HPDE6-E6E7 (cell line): ENCODE data around the gene ERCC6L2.

ENCODE experiments used
- DNase-seq: peaks from one replicate; pipeline ENCODE4 v3.0.0; 2011; ENCODE audit warnings: missing footprints; ENCODE audit errors: extremely low spot score

The ERCC6L2 gene

DNA sequence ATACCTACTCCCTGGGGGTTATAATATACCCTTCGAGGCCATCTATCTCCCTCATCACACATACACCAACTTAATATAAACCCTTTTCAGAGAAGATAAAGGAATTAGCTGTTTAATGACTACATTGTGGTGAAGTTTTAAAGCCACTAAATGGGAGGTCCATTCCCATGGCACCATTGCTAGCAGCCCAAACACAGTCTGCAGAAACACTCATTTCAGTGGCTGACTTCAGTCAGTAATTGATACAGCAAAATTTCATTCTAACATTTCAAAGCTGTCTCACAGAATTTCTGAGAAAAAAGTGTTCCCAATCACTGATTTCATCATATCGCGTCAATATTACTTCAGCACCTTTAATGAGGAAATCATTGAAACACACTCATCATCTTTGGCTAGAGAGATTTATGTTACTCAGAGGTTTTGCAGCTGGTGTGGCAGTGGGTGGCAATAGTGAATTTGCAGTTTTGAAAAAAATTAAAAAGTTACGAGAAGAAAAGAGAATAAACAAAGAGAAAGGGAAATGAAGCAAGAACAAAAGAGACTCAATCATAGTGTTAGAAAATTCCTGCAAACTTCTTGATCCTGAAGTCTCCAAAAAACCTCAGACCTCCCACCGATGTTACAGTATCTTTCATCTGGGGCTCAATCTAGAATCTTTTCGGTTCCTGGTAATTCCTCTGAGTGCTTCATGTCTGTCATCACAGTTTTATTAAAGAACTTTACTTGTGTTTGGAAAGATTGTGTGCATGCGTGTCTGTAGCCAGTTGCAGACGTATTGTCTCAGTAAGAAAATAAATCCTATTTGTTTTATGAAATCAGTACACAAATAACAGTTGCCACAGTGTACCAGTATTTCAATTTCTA is 105.0 kb downstream of the ERCC6L2 start:
- no peak for DNase-seq

DNA sequence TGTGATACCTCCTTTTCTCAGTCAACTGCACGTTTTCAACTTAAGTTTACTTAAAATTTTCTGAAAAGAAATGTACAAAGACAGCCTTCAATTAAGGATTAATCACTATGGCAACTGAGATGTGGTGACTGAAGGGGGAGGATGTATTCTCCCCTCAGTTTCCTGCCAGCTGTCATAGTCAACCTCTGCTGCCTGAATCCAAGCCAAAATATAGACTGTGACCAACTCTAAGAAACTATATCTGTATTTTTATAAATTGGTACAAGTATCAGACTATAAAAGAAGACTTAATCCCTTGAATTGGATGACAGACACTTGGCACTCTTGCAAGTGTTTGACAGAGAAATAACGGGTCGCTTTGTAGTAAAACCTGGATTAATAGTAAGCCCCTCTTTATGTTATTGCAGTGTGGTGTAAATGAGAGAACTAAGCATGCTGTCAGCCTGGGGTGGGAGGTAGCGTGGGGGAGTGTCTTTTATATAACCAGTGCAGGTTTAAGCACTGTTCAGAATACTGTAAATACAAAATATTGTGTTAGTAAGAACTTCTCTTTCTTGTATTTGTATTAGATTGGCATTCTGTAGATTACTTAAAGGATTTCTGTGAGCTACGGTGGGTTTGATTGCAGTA is 106.4 kb downstream of the ERCC6L2 start:
- no peak for DNase-seq

DNA sequence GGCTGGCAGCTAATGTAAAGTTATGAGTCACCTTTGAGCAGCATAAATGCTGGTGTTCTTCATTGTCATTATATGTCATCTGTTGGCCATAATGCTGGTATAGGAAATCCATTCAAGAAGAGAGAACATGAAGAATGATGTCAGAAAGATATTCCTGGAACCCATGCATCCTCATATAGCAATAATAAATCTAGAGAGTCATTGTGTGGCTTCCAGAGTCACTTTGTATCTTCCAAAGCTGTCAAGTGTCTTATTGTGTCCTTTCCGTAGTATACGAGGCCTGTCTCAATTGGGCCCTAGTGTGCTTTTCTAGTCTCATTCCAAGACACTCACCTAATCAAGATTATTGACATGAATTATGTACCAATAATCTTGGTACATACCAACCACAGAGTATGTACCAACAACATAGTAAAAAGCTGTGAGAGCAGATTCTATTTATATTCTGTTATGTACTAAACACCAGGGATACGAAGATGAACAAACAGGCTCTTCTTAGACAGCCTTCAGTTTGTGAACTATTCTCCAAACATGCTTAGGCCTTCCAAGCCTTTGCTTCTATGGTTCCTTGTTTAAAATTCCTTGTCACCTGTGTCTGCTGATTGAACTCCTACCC is 110.1 kb downstream of the ERCC6L2 start:
- no peak for DNase-seq

DNA sequence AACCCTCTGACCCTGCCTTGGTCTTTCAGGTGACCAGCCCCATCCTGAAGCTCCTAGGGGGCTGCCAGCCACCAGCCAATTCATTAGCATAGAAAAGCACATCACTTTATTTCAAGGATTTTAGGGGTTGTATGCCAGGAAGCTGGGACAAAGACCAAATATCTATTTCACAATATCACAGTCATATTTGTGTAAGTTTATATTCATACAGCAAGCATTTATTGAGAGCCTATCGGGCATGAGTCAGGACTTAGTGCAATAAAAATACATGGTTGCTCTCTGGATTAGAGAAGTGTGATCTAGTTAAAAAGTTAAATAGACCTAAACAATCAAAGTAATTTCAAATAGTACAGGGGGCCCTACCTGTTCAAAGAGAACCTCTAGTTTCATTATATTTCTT is 113.8 kb downstream of the ERCC6L2 start:
- no peak for DNase-seq

DNA sequence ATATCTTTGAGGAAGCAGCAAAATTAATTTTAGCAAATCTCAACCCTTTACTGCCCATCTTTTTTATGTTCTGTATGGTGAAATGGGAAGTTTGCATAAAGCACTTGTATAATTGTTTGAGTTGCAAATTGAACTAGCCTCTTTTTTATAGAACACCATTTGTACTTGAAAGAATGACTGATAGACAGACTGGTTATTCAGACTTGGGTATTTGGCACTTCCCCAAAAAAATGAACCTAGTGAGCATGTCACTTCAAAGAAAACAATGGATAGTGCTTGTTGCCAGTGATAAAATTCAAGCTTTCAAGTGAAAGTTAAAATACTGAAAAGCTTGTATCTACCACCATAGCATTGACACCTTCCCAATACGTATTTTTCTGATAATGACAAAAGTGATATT is 115.8 kb downstream of the ERCC6L2 start:
- no peak for DNase-seq

DNA sequence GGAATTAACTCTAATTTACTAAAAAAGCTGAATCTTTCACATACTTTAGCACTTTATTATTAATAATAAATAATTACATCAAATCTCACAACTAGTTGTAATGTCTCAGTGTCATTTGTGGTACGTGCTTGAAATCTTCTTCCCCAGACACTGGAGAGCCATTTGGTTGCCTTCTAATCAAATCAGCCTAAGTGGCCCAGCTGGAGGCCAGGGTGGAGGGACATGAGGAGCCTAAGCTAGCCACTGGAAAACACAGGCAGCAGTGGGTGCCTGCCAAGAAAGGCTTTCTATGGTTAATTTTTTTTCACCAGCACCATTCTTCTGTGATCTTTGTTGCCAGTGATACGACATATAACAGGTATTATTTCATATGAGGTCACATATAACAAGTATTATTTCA is 117.0 kb downstream of the ERCC6L2 start:
- no peak for DNase-seq

DNA sequence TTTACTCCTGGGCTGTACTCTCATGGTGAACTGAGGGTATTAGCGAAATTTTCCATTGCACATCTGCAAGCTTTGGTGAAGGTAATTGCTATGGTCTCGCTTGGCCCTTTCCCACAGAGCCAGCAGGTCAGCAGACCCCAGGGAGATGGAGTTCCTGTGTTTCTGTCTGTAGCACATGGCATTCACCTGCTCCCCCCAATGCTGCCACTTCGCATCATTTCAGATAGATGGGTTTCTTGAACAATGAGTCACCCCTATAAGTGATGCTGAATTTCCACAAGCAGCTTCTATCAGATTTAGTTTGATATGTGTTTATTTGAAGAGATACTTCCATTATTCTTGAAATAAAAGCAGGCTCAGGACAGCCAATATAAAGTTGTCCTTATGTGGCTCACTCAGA is 117.8 kb downstream of the ERCC6L2 start:
- no peak for DNase-seq

DNA sequence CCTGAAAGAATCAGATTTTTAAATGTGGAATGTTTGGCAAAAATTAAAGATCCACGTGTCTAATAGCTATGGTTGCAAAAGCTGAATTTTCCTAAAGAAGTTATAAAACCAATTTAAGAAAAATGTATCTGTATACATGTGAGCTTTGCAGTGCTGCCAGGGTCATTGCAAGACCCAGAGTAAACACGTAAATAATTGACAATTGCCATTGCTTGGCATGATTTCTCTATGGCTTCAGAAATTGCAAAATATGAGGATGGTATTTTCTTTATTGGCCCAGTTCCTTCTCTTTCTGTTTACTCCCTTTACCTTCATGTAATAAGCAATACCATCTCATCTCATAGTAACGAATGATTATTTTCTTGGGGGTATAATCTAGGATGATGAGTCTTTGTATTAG is 123.9 kb downstream of the ERCC6L2 start:
- DNase-seq, result no peak

DNA sequence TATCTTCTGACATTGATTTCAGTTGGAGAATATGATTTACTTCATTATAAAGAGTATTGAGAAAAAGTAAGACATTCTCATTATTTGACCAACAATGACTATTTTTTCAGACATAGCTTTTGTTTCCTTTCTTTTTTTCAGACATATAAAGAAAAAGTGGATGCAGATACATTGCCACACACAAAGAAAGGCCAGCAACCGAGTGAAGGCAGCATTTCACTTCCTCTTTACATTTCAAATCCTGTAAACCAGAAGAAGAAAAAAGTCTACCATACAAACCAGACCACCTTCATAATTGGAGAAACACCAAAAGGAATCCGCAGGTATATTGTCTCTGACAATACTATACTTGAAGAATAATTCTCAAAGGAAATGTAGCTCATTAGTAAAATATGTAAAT is 128.9 kb downstream of the ERCC6L2 start:
- no peak for DNase-seq

DNA sequence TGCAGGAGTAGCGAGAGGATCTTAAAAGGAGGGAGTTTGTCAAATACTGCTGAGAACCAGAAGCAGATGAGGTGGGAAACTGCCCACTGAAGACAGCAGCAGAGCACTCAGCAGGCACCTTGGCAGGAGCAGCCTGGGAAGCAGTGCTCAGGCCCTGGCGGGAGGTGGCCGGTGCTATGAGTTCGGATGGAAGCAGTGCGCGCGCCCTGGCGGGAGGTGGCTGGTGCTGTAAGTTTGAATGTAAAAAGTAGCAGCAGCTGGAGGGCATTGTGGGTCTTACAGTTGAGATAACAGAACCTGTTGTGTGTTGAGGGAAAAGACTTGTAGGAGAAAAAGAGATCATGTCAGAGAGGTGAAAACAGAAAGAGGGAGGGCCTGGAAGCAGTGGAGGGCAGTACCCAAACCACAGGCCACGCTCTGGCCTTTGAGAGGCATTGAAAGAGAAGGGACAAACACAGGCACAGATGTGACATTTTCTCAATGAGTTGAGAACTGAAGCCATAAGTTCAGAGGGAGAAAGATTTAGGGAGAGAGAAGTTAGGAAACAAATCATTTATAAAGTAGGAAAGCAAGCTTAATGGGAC is 130.9 kb downstream of the ERCC6L2 start:
- DNase-seq, result no peak

DNA sequence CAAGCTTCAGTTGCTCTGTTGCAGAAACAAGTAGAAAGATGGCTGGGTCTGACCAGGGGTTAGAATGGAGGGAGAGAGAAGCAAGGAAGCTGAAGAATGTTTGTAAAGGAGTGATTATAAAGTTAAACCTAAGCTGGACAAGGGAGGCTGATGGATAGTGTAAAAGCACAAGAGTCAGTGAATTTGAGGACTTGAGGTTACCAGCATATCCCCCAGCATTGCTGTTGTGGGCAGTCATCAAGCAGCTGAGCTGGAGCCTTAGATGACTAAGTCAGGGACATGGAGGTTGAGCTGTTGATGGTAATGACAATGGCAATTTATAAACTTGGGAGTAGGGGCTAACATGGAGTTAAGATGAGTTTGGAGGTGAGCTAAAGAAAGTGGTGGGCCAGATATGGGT is 131.5 kb downstream of the ERCC6L2 start:
- DNase-seq, result no peak

DNA sequence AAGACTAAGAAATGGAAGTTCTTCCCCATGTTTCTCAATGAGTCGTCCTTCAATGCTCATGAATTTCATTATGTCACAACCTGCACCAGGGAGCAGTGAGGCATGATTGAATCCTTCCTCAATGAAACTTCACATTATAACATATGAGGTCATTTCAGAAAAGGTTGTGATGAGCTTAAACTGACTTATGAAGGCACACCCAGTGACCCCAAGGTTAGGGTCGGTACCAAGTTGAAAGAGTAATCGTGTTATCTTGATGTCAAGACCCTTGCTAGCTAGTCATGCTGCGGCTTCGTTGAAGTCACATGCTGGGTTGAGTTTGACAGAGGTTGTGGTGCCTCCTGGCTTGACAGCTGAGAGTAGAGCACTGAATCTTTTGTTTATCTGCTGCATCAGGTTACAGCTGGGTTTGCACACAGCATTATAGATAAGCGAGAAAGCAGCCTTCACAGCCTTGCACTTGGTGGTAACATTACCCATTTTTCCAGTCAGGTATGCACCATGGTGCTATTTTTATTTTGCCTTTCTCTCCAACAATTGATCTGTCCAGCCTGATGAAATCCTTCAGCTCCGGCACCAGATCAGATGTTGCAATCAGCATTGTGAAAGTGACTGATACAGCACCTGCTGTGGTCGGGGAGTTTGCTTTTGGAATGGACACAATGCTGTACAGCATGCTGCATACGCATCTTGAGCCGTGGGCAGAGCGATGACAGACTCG is 133.2 kb downstream of the ERCC6L2 start:
- no peak for DNase-seq

DNA sequence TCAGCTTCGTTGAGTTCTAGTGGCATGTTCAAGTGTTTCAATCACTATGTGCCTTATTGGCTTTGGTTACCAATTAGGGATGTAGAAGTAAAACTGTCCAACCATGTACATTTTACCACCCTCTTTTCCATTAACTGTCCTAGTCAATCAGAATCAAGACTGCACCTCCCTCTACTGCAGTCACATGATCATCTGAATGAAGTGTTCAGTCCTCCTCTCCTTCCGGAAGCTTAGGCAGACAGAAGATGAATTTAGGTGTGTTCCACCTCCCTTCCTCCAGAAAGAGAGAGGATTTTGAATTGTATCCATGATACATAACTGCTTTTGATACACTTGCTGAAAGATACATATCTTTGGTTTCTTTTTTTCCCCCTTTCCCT is 133.7 kb downstream of the ERCC6L2 start:
- DNase-seq, result no peak

DNA sequence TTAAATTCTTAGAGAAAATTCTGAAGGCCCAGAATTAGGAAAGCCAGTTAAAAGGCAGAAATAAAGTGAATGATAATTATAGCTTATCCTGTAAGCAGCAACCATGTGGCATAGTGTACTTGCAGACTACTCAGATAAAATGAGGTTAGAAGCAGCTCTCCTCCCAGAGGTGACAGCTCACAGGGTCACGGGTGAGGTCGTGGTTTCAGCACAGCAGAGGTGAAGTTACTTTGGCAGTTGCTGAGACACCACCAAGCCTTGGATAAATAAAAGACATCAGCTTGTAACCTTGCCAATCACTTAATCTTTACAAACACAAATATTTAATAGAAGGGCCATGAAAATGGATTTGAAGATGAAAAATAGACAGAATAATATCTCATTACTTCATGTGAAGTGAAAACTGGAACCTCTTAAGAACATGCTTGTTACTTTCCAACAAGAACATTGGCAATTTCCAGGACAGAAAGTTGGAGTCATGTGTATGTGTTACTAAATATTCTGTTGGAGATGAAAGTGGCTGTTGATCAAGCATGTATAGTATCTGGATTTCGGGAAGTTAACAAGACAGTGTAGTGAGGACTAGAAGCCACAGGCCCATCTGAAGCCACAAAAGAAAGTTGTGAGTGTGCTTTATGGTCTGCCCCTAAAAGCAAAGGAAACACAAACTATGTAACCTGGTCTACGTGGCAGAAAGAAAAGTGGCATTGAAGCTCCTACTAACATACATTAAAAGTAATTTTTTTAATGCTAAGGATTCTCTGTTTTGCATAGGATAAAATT is 134.4 kb downstream of the ERCC6L2 start:
- DNase-seq, result no peak

DNA sequence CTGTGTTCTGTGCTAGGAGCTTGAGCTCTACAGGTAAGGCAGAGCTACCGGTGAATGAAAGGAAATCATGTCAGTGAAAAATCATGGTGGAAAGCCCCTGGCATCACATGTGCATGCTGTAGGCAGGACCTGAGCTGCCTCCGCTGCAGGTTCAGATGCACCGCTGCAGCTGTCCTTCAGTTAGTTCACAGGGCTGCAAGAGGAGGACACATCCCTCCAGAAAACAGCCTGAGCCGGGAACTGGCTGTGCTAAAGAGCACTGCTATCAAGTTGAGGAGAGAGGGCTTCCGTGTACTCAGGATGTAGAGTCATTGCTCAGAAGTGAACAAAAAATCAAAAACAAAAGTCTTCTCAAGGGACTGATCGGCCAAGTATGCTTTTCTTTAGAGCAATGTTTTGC is 138.6 kb downstream of the ERCC6L2 start:
- DNase-seq, result no peak

DNA sequence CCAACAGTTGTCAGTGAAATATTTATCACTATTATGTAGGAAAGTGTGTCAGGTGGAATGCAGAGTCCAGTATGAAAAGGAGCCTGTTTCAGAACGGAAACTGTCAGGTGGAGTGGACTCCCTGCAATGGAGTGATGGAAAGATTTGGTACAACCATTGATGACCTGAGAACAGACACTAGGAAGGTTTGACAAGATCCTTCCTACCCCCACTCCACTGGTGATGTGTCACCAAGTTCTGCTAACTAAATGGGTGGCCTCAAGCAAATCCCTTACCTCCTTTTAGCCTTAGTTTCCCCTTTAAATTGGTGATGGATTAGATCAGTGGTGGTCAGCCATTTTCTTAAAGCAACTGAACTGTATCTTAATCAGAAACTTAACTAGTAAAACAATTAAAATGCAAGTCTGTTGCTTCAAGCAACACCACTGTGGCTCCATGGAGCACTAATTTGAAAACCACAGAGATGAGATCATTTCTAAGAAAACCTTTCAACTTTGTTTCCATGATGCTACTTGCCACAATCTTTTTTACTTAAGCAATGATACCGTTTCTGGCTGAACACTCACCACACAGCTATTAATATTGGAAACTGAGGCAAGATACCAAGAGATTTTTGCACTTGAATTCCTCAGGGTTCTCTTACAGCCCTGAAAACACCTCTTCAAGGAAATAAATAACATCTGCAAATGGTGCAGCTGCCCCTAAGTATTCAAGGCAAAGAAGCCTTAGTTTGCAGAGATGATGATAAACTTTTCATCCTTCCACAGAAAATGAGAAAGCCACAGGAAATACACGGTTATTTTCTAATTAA is 140.6 kb downstream of the ERCC6L2 start:
- no peak for DNase-seq
